ENCODE results near the gene HOXB4.

HOXB4 gene

GRCh38 chr17:48591255-48592056, 13.3 kb upstream of the HOXB4 start:
- H3K36me3 Mint-ChIP-seq (ENCODE audit: low read depth) = peaks cover 99% of the 10 kb centered on the region
- no peak for TF ChIP-seq CTCF (IDR thresholded peaks at IDR 0.05)
- H3K4me3 Mint-ChIP-seq = peak overlapping the region; percentile 99
- H3K27ac Mint-ChIP-seq = peak overlapping the region; percentile 100
- peaks cover 4% of the 10 kb centered on the region for H3K9me3 Mint-ChIP-seq
- peaks cover 19% of the 10 kb centered on the region for H3K4me1 Mint-ChIP-seq
- DNase-seq = no peak
- peaks cover 28% of the 10 kb centered on the region for H3K27me3 Mint-ChIP-seq (ENCODE audit: low read depth, poor library complexity)

- Mint-ChIP-seq H3K9me3 (peaks cover 4% of the 10 kb centered on the region), H3K4me1 (peaks cover 11% of the 10 kb centered on the region), H3K27me3 (ENCODE audit: low read depth, poor library complexity) (peaks cover 26% of the 10 kb centered on the region), H3K36me3 (ENCODE audit: low read depth) (peaks cover 99% of the 10 kb centered on the region), H3K27ac (peak overlapping the region; percentile 100), H3K4me3 (peak overlapping the region; percentile 99)
- no peak for DNase-seq
- TF ChIP-seq CTCF (IDR thresholded peaks at IDR 0.05) = no peak
These were observed 12.5 kb upstream of the HOXB4 start for GRCh38 chr17:48590607-48591161.

GRCh38 chr17:48589831-48590606, 11.9 kb upstream of the HOXB4 start, which contains the start of gene HOXB3:
Gene HOXB3 (minus strand): TSS chr17:48590241. CDS start chr17:48552474, 37,767 bp downstream.
- peak; percentile 80 for DNase-seq
- no peak for TF ChIP-seq CTCF (IDR thresholded peaks at IDR 0.05)
- peaks cover 99% of the 10 kb centered on the region for H3K36me3 Mint-ChIP-seq (ENCODE audit: low read depth)
- H3K27me3 Mint-ChIP-seq (ENCODE audit: low read depth, poor library complexity) = peaks cover 23% of the 10 kb centered on the region
- peak within 1 kb of the TSS; percentile 100 for H3K27ac Mint-ChIP-seq
- H3K9me3 Mint-ChIP-seq = peaks cover 4% of the 10 kb centered on the region
- peak within 1 kb of the TSS; percentile 99 for H3K4me3 Mint-ChIP-seq
- peaks cover 7% of the 10 kb centered on the region for H3K4me1 Mint-ChIP-seq

- no peak for TF ChIP-seq CTCF (IDR thresholded peaks at IDR 0.05)
- Mint-ChIP-seq H3K4me1 (peaks cover 10% of the 10 kb centered on the region), H3K27me3 (ENCODE audit: low read depth, poor library complexity) (peaks cover 19% of the 10 kb centered on the region), H3K36me3 (ENCODE audit: low read depth) (peaks cover 100% of the 10 kb centered on the region), H3K27ac (peak overlapping the region; percentile 100), H3K9me3 (peaks cover 4% of the 10 kb centered on the region), H3K4me3 (peak overlapping the region; percentile 99)
- no peak for DNase-seq
These were observed 11.1 kb upstream of the HOXB4 start for GRCh38 chr17:48589060-48589830.

- H3K9me3 Mint-ChIP-seq = peaks cover 4% of the 10 kb centered on the region
- peak overlapping the region; percentile 100 for H3K27ac Mint-ChIP-seq
- peak overlapping the region; percentile 99 for H3K4me3 Mint-ChIP-seq
- H3K36me3 Mint-ChIP-seq (ENCODE audit: low read depth) = peaks cover 100% of the 10 kb centered on the region
- no peak for DNase-seq
- peaks cover 15% of the 10 kb centered on the region for H3K27me3 Mint-ChIP-seq (ENCODE audit: low read depth, poor library complexity)
- TF ChIP-seq CTCF (IDR thresholded peaks at IDR 0.05) = no peak
- peaks cover 17% of the 10 kb centered on the region for H3K4me1 Mint-ChIP-seq
These were observed 10.4 kb upstream of the HOXB4 start for GRCh38 chr17:48588528-48588927.

Measured in nephron progenitor cell (in vitro differentiated cells).